ENCODE measurements around the gene PRKAR2B.

PRKAR2B gene

DNA sequence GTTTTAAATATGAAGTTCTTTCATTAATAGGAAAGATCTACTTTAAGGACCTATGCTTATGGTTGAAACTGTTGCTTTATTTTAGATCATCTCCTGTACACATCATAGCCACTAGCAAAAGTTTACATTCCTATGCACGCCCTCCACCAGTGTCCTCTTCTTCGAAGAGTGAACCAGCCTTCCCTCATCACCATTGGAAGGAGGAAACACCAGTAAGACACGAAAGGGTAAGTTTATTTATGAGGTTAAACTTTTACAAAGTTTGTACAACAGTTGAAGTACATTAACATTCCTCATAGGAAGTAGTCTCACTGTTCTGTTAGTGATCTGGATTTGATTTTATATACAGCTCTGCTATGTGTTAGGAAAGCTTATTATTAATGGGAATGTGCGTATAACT is 141.2 kb downstream of the PRKAR2B start:
- no peak for DNase-seq (ENCODE audit: low spot score)

DNA sequence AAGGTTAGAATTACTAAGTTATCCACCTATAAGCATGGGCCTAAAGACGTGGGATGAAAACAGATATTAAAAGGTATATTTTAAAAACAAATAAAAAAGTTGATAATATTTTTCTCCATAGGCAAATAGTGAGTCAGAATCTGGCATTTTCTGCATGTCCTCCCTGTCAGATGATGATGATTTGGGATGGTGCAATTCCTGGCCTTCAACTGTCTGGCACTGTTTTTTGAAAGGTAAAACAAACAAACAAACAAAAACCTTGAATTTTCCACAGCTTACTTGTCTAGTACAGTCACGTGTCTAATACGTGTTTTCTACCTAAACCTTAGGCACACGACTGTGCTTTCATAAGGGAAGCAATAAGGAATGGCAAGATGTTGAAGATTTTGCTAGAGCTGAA is 141.7 kb downstream of the PRKAR2B start:
- no peak for DNase-seq (ENCODE audit: low spot score)

DNA sequence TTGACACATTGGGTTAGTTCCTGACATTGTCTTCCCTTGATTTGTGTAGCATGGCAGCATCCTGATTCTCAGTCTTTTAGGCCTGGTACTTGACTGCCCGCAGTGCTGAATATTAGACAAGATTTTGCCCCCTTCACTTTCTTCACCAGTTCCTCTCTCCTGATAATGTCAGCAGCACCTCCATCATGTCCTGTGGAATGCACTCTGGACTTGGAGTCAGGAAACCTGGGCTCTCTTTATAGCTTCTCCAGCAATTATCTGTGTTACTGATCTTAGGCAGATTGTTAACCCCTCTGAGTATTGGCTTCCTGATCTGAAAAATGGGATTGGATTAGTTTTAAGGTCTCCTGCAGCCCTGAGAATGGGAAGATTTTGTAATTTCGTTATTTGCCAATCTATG is 143.3 kb downstream of the PRKAR2B start:
- DNase-seq (ENCODE audit: low spot score) = no peak

DNA sequence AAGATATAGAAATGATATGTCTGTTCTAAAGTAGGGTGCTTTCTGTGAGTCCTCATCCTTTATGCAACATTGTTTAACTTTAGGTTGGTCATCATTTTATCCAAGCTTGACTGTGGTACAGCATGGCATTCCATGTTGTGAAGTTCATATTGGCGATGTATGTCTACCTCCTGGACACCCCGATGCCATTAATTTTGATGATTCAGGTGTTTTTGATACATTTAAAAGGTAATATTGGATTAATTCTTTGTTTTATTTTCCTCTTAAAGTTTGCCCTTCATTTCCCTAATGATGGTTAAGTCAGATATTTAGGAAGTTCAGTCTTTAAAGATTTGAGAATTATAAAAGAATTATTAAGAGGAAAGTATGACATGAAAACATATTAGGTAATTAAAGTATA is 145.6 kb downstream of the PRKAR2B start:
- no peak for DNase-seq (ENCODE audit: low spot score)

DNA sequence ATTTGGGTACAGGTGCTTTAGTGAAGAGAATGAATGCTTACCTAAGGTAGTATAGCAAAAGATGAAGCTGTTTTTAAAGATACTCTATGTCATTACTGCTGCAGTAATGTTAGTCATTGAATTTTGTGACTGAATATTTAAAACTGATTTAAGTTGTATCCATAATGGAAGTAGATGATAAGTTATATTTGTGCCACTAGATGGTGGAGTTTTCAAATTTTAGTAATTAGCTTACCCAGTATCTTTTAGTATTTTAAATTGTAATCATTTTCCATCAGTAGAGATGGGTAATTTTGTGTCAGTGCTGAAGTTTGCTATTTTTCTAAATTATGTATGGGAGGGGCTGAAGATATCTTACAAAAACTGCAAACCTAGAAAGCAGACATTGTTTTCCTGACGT is 149.5 kb downstream of the PRKAR2B start:
- DNase-seq (ENCODE audit: low spot score) = no peak

DNA sequence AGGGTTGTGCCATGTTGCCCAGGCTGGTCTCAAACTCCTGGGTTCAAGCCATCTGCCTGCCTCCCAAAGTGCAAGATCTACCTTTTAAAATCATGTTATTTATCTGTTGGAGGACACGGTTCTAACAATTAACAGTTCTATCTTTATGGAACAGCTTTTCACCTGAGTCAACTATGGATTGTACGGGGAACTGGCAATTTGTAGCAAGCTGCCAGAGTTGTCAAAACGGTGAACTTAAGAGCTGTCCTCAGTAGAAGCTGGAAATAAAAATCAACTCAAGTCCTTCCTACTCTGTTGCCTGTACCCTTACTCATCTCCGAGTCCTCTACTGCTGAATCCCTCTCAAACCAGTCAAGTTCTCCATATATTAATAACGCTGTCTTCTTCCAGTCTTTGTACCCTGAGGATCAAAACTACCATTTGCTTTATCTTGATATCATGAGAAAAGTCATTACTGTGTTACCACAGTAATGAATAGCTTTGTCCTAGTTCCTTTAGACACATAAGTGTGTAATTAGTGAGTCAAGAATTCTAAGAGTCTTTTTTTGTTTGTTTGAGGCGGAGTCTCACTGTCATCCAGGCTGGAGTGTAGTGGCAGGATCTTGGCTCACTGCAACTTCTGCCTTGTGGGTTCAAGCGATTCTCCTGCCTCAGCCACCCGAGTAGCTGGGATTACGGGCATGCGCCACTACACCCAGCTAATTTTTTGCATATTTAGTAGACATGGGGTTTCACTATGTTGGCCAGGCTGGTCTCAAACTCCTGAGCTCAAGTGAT is 152.5 kb downstream of the PRKAR2B start:
- no peak for DNase-seq (ENCODE audit: low spot score)

DNA sequence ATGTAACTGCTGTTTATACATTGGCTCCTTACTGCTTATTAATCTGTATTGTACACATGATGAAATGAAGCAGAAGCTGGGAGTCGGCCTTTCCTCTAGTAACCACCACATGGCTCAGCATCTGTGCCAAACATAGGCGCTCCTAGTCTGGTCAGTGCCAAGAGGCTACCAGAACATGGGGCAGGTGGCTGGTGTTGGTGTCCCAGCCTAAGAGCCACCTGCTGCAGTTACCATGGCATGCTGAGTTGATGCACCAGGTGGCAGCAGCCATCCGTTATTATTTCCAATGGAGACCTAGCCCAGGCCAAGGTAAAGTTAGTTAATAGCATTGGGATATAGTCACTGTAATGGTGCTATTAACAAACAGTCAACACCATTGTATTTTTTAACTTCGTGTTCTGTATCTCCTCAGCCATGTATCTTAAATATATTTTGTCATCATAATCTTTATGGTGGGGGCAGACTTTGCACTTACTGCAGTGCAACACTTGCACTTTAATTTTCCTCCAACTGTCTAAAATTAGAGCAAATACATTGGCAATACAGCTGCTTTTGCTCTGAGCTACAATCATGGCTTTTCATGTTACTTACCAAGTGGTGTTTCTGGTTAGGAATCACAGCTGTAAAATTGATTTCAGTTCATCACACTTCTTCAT is 157.4 kb downstream of the PRKAR2B start:
- peak; percentile 16 for DNase-seq (ENCODE audit: low spot score)

DNA sequence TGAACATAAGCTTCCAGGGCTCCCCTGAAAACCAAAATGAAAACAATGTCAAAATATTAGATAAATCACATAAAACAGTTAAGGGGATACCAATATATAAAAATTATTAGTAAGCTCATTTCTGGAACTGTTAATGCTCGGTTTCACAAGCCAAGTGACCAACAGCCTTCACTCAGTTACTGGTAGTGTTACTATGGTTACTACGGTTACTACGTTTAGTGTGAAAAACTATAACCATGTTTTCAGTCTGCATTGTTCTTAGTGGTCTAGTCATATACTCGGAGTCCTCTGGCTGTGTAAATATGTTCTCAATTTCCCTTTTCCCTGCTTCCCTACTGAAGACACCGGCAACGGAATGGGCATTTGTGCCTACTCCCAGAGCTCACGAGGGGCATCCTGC is 159.1 kb downstream of the PRKAR2B start:
- DNase-seq (ENCODE audit: low spot score) = no peak

DNA sequence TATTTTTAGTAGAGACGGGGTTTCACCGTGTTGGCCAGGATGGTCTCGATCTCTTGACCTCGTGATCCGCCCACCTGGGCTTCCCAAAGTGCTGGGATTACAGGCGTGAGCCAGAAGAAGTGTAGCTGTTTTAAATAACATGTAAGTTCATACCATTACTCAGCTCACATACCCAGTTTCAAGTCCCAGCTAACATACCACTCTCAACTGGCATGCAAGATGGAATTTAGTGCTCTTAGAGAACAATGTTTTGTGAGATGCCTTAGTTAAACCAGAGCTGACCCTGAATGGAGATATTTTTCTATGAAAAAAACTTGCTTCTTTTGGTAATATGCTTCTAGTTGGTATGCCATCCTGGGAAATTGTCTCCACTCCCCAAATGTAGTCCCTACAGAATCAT is 161.6 kb downstream of the PRKAR2B start:
- DNase-seq (ENCODE audit: low spot score) = no peak

DNA sequence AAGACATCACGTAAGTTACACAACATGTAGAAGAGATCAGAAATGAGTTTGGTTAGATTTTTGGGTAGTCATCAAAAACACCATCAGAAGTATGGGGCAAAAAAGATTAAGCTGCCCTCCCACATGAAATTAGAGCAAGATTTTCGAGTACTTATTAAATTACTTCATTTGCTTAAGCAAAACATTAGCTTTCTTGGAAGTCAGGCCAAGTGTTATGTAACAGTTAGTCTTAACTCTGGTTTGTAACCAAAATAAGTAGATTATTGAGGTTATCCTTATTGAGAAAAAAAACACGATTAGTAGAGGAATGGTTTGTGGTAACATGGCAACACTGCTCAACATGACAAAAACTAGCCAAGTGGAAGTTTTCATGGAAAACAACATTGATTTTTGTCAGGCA is 162.2 kb downstream of the PRKAR2B start:
- DNase-seq (ENCODE audit: low spot score) = no peak

DNA sequence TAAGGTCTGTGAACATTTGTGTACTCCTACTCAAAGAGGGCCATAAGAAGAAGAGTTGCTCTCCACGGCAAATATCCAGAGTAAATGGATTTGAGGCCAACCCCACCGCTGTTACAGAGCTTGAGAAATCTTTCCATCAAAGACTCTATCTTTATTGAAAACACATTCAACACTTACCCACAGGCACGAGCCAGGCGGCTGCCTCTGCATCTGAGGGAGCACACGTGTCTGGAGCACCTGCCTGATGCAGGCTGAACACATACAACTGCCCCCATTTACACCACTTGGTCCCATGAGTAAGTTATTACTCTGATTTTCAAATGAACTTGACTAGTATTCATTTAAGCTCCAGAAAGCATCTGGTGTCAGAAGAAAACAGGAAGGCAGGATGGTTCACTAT is 163.0 kb downstream of the PRKAR2B start:
- no peak for DNase-seq (ENCODE audit: low spot score)

DNA sequence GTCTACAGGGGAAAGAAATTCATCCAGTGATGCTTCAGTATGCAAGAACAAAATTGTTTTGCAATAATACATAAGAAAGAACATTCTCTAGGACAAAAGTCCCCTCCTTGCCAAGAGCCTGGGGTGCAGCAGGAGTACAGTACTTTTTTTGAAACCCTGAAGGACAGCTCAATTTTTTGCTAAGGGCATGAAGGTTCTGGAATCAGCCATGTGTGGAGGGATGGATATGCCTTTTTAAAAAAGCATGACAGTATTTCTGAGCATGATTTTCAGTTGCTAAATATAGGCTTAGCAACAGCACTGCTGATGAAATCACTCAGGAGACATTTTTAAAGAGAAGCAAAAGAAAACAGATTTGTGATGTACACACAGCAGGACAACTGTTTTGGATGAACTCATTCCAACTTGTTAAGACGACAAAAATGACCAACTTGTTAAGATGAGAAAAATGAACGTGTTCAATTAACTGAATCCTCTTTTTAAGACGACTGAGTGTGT is 163.6 kb downstream of the PRKAR2B start:
- no peak for DNase-seq (ENCODE audit: low spot score)

DNA sequence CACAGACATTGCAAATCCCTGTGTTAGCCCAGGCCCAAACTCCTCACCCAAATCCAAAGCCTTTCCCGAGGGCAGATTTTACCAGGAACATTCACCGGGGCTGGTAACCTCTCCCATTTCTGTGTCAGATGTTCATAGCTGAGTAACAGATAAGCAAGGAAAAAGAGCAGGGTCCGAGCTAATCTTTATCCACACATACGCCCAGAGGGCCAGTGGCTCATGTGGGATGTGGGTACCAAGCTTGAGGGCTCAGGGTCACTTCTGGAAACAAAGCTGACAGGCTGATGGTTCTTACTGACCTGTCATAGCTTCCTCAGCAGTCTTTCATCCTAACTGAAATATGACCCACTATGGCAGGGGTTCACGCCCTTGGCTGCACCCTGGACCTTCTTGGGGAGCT is 164.1 kb downstream of the PRKAR2B start:
- no peak for DNase-seq (ENCODE audit: low spot score)

DNA sequence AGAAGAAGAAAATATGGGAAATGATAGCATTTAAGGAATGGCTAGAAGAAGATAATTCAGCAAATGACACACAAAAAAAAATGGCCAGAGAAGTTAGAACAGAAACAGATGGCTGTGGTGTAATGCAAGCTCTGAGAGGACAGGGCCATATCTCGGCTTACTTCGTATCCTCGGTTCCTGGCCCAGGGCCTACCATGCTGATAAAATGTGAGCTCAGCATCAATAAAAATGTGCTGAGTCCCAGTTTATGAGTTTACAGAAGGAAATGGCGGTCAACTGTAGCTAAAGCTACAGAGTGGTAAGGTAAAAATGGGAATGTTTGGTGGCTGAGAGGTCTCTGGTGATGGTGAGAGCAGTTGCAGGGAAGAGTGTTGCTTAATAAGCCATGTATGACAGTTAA is 165.1 kb downstream of the PRKAR2B start:
- DNase-seq (ENCODE audit: low spot score) = no peak

DNA sequence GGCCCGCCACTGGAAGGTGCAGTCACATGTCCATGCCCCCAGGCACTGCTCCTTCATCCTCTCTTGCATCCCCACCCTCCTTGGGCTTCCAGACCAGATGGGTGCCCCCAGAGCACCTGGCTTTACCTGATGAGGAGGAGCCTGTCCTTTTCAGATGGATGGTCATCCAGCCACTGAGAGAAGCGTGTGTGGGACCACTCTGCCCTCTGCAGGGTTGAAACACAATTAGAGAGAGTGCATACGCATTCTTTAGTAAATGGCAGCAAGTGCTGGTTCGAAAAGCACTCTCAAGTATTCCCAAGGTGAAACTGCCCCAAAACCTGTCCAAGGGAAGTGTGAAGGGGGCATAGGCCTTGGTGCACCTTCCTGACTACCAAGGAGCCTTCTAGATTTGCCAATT is 165.9 kb downstream of the PRKAR2B start:
- DNase-seq (ENCODE audit: low spot score) = no peak
